Neural crest cell (in vitro differentiated cells): ENCODE measurements around the gene TNFAIP3. TPM values are rescaled to one million over a fixed set of nuclear protein-coding genes. Genes with fewer than 3 reads are reported as not detected.

Source experiments
- DNase-seq: peaks from one replicate; pipeline ENCODE4 v3.0.0; 2021; ENCODE audit warnings: low read depth, mixed read lengths, low spot score
- H3K27ac Mint-ChIP-seq: one replicate; pipeline ENCODE4 v1.8.0; 2021; ENCODE audit warnings: mild to moderate bottlenecking, mixed read lengths; ENCODE audit not compliant: unreplicated experiment
- H3K27me3 Mint-ChIP-seq: 2 replicates; pipeline ENCODE4 v1.8.0; 2021; ENCODE audit warnings: low read depth, mild to moderate bottlenecking, mixed read lengths
- H3K36me3 Mint-ChIP-seq: 2 replicates; pipeline ENCODE4 v1.8.0; 2021; ENCODE audit warnings: low read depth, mild to moderate bottlenecking, mixed read lengths
- H3K4me1 Mint-ChIP-seq: 2 replicates; pipeline ENCODE4 v1.8.0; 2021; ENCODE audit warnings: mixed read lengths
- H3K4me3 Mint-ChIP-seq: one replicate; pipeline ENCODE4 v1.8.0; 2021; ENCODE audit warnings: mild to moderate bottlenecking, mixed read lengths
- H3K9me3 Mint-ChIP-seq: 2 replicates; pipeline ENCODE4 v1.8.0; 2021; ENCODE audit warnings: mixed read lengths
- total RNA-seq: library from RNA; stranded (reverse); gene quantifications from 2 replicates; pipeline ENCODE4 v1.2.1, GENCODE V29; 2021
- TF ChIP-seq, protein P1 (sequence below): fragments of 200-600 bp; sonication (generic); conservative IDR thresholded peaks from 2 replicates; pipeline ENCODE4 v1.5.0; 2021; ENCODE audit warnings: antibody characterized with exemption, mild to moderate bottlenecking

Gene TNFAIP3
- total RNA-seq, 1 donor from 2014 or later = 2.9 TPM

DNA sequence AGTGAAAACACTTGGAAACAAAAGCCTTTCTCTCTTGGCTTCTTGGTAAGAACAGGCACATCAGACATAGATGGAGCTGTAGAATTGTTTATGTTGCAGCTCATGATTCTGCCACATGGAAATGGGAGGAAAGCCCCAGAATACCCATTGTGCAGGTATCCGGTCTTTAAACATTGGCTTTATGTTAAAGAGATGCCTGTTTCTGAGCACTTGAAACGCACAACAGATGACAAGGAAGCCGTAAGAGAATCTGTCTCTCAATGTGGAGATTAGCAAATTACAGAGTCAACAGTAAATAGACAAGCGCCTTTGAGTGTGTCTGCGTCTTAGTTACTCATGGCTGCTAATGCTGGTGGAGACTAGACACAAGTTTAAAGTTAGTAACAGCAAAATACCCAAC is 10.5 kb downstream of the TNFAIP3 start:
- no peak overlapping the region for H3K4me3 Mint-ChIP-seq
- no peaks in the 10 kb centered on the region for H3K27me3 Mint-ChIP-seq
- DNase-seq = no peak
- H3K9me3 Mint-ChIP-seq = no peaks in the 10 kb centered on the region
- TF ChIP-seq, protein P1, sequence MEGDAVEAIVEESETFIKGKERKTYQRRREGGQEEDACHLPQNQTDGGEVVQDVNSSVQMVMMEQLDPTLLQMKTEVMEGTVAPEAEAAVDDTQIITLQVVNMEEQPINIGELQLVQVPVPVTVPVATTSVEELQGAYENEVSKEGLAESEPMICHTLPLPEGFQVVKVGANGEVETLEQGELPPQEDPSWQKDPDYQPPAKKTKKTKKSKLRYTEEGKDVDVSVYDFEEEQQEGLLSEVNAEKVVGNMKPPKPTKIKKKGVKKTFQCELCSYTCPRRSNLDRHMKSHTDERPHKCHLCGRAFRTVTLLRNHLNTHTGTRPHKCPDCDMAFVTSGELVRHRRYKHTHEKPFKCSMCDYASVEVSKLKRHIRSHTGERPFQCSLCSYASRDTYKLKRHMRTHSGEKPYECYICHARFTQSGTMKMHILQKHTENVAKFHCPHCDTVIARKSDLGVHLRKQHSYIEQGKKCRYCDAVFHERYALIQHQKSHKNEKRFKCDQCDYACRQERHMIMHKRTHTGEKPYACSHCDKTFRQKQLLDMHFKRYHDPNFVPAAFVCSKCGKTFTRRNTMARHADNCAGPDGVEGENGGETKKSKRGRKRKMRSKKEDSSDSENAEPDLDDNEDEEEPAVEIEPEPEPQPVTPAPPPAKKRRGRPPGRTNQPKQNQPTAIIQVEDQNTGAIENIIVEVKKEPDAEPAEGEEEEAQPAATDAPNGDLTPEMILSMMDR = no peak
- peaks cover 24% of the 10 kb centered on the region for H3K4me1 Mint-ChIP-seq
- H3K36me3 Mint-ChIP-seq = peaks cover 2% of the 10 kb centered on the region
- no peak overlapping the region for H3K27ac Mint-ChIP-seq

DNA sequence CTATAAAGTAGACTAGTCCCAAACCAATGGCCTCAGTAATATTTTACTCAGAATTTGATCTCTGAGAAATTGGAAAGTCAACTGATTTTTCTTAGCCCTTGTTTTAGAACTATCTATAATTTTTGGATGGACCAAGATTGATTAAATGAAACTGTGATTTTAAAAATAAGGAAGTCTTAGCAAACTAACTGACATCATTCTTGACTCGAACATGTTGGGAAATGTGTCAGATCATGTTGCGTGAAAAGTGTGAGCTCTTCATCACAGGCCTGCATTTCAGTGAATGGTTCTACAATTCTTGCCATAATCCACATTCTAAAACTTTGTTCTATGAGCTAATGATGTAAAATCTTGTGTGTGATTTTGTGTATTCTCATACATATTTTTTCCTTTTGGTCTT is 11.0 kb downstream of the TNFAIP3 start:
- TF ChIP-seq, protein P1 = no peak
- no peaks in the 10 kb centered on the region for H3K9me3 Mint-ChIP-seq
- H3K27me3 Mint-ChIP-seq = no peaks in the 10 kb centered on the region
- peaks cover 24% of the 10 kb centered on the region for H3K4me1 Mint-ChIP-seq
- no peak for DNase-seq
- peaks cover 2% of the 10 kb centered on the region for H3K36me3 Mint-ChIP-seq
- no peak overlapping the region for H3K27ac Mint-ChIP-seq
- no peak overlapping the region for H3K4me3 Mint-ChIP-seq

DNA sequence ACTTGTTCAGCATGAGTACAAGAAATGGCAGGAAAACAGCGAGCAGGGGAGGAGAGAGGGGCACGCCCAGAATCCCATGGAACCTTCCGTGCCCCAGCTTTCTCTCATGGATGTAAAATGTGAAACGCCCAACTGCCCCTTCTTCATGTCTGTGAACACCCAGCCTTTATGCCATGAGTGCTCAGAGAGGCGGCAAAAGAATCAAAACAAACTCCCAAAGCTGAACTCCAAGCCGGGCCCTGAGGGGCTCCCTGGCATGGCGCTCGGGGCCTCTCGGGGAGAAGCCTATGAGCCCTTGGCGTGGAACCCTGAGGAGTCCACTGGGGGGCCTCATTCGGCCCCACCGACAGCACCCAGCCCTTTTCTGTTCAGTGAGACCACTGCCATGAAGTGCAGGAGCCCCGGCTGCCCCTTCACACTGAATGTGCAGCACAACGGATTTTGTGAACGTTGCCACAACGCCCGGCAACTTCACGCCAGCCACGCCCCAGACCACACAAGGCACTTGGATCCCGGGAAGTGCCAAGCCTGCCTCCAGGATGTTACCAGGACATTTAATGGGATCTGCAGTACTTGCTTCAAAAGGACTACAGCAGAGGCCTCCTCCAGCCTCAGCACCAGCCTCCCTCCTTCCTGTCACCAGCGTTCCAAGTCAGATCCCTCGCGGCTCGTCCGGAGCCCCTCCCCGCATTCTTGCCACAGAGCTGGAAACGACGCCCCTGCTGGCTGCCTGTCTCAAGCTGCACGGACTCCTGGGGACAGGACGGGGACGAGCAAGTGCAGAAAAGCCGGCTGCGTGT is 11.6 kb downstream of the TNFAIP3 start:
- H3K27ac Mint-ChIP-seq = peak overlapping the region; percentile 57
- DNase-seq = peak; percentile 62
- no peaks in the 10 kb centered on the region for H3K9me3 Mint-ChIP-seq
- peaks cover 22% of the 10 kb centered on the region for H3K4me1 Mint-ChIP-seq
- H3K4me3 Mint-ChIP-seq = peak overlapping the region; percentile 24
- H3K27me3 Mint-ChIP-seq = no peaks in the 10 kb centered on the region
- H3K36me3 Mint-ChIP-seq = peaks cover 2% of the 10 kb centered on the region
- TF ChIP-seq, protein P1 = peak; percentile 50

DNA sequence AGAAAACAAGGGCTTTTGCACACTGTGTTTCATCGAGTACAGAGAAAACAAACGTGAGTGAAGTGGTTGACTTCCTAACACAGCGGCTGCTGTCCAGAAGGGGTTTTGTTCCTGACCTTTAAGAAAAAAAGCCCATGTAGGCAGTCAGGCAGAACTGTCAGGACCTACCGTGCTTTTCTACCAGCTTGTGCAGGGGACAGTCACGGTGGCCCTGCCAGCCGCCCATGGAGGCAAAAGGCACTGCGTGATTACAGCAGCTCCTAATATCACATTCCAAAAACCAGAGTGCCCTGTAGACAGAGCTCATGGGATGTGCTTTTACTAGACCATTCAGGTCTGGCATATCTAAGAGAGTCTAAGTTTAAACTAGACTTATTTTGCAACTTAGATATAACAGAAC is 12.2 kb downstream of the TNFAIP3 start:
- no peak for DNase-seq
- peaks cover 2% of the 10 kb centered on the region for H3K36me3 Mint-ChIP-seq
- H3K4me3 Mint-ChIP-seq = peak overlapping the region; percentile 24
- H3K27me3 Mint-ChIP-seq = no peaks in the 10 kb centered on the region
- H3K4me1 Mint-ChIP-seq = peaks cover 22% of the 10 kb centered on the region
- no peaks in the 10 kb centered on the region for H3K9me3 Mint-ChIP-seq
- TF ChIP-seq, protein P1 = no peak
- H3K27ac Mint-ChIP-seq = no peak overlapping the region

DNA sequence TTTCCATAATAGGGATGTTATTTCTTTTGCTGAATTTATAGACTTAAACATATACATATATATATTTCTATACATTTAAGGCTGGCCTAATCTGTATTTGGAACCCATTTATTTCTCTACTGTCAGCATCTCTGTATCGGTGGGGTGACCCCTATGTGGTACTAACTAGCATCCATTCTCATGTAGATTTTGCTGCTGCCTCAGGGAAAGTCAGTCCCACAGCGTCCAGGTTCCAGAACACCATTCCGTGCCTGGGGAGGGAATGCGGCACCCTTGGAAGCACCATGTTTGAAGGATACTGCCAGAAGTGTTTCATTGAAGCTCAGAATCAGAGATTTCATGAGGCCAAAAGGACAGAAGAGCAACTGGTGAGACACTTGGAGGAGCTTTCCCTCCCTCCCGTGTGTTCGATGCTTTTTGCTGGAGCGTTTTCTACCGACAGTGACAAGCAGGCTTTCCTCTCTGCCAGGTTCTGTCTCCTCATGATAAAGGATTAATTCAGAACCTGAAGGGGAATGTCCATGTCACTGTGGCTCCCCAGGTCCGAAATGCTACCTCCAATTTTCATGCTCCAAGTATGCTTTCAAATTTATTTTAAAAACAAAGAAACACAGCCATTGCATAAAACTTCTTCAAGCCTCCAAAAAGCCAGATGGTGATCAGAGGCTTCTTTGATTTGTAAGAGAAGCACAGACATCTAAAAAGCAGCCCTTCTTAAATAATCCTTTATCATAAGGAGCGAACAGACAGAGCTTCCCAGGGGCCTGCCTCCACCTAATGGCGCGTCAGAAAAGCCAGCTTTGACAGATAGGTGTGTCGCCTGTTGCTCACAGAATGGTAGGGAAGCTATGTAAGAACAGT is 13.1 kb downstream of the TNFAIP3 start:
- H3K4me3 Mint-ChIP-seq = no peak overlapping the region
- peaks cover 2% of the 10 kb centered on the region for H3K36me3 Mint-ChIP-seq
- TF ChIP-seq, protein P1 = no peak
- no peaks in the 10 kb centered on the region for H3K9me3 Mint-ChIP-seq
- H3K27ac Mint-ChIP-seq = no peak overlapping the region
- H3K27me3 Mint-ChIP-seq = no peaks in the 10 kb centered on the region
- H3K4me1 Mint-ChIP-seq = peaks cover 22% of the 10 kb centered on the region
- DNase-seq = no peak
